DND-41 (cell line): ENCODE data around the gene SNAPC2.

Experiments
- CTCF ChIP-seq: IDR thresholded peaks from 2 replicates; pipeline ENCODE4 v1.5.1; 2012; ENCODE audit warnings: borderline replicate concordance, low read length, moderate library complexity, mild to moderate bottlenecking; ENCODE audit not compliant: poor library complexity, severe bottlenecking; ENCODE audit errors: extremely low read depth
- EZH2 ChIP-seq: IDR thresholded peaks from 3 replicates; pipeline ENCODE4 v1.6.1; 2012; ENCODE audit warnings: borderline replicate concordance, low read depth, mild to moderate bottlenecking, moderate library complexity, low read length, inconsistent platforms; ENCODE audit not compliant: severe bottlenecking

- TF ChIP-seq CTCF: no peak
- TF ChIP-seq EZH2: no peak
Observed at GRCh38 chr19:7908078-7908699, 11.9 kb upstream of the SNAPC2 start.
